G401.6 (cell line): ENCODE measurements around the gene LAGE3.

ENCODE experiments used
- FAIRE-seq: peaks from 2 replicates; lab custom pipeline; 2012; peaks lifted over from hg19 to GRCh38; lab: Jason Lieb, UNC

LAGE3 gene

GRCh38 chrX:154432210-154432609 is 46.9 kb downstream of the LAGE3 start:
- FAIRE-seq, result no peak

- FAIRE-seq, result no peak
Observed at GRCh38 chrX:154431341-154431740, 47.7 kb downstream of the LAGE3 start.

- FAIRE-seq, result no peak
Observed at GRCh38 chrX:154430916-154431315, 48.2 kb downstream of the LAGE3 start.

- FAIRE-seq, result no peak
Observed at GRCh38 chrX:154430479-154430878, 48.6 kb downstream of the LAGE3 start.

GRCh38 chrX:154429711-154430110 is 49.4 kb downstream of the LAGE3 start:
- no peak for FAIRE-seq

- FAIRE-seq, result peak; percentile 93
Observed at GRCh38 chrX:154428176-154429171, 50.6 kb downstream of the LAGE3 start, which contains the start of gene ATP6AP1. TSS of gene ATP6AP1 (plus strand) at chrX:154428677. CDS start at chrX:154428693, 16 bp downstream.
